Measurements from ENCODE around the gene TSPAN5. TPM values are rescaled to one million over a fixed set of nuclear protein-coding genes. Genes with fewer than 3 reads are reported as not detected.

TSPAN5 gene
- total and polyA plus RNA-seq, 2 of the 4 experiments (the other 2 are of a cell fraction): 64.8 to 79.6 TPM

GRCh38 chr4:98467627-98468072 is 190.8 kb downstream of the TSPAN5 start:
- ATAC-seq (ENCODE audit: low read depth) (peak; percentile 88), DNase-seq (peak; percentile 95)
- Histone ChIP-seq H3K14ac (replicated peaks; ENCODE audit: low read depth, low read length) (peak overlapping the region; percentile 57), H2AK9ac (replicated peaks; ENCODE audit: low read depth, low read length, poor library complexity) (peak overlapping the region; percentile 53), H3K4ac (ENCODE audit: low read depth, low read length) (peak overlapping the region; percentile 58), H3K18ac (ENCODE audit: low read depth, low read length) (no peak overlapping the region), H3K36me3 (ENCODE audit: control insufficient read depth, insufficient read depth, low read length) (peaks cover 16% of the 10 kb centered on the region), H3K9me3 (ENCODE audit: control insufficient read depth, insufficient read depth, low read length) (no peaks in the 10 kb centered on the region), H4K20me1 (ENCODE audit: insufficient read depth, low read length) (no peaks in the 10 kb centered on the region), H2AK5ac (ENCODE audit: low read depth, low read length) (peak overlapping the region; percentile 68; the same call in 1 of the 2 replicates), H3K56ac (ENCODE audit: extremely low read depth, insufficient read depth, low read length) (no peak overlapping the region), H3K23ac (ENCODE audit: low read depth, low read length) (peak overlapping the region; percentile 32; the same call in 1 of the 2 replicates), H2BK15ac (ENCODE audit: low read depth, low read length) (peak overlapping the region; percentile 77; the same call in 1 of the 3 replicates), H3K27me3 (ENCODE audit: control insufficient read depth, insufficient read depth, low read length) (no peaks in the 10 kb centered on the region), H4K91ac (ENCODE audit: insufficient read depth, low read depth, low read length) (peak overlapping the region; percentile 39), H3K4me3 (ENCODE audit: insufficient read depth, low read depth, low read length) (peak overlapping the region; percentile 37; the same call in 1 of the 2 replicates), H4K5ac (ENCODE audit: low read depth, low read length) (no peak overlapping the region), H3K4me2 (ENCODE audit: low read depth, low read length) (peak overlapping the region; percentile 76), H3K27ac (ENCODE audit: insufficient read depth, low read length) (0 out of 2 replicates have a peak overlapping the region, but pooled peaks have one; percentile 4), H2AFZ (replicated peaks; ENCODE audit: low read length, poor library complexity) (peak overlapping the region; percentile 82), H2BK120ac (ENCODE audit: low read depth, low read length) (peak overlapping the region; percentile 56), H3K79me1 (ENCODE audit: low read depth in 1 of 2, low read length in 2 of 2) (peaks cover 0 to 9% of the 10 kb centered on the region in 2 experiments; a peak in 2 of 4 replicates), H3K9ac (ENCODE audit: low read depth, low read length) (0 out of 2 replicates have a peak overlapping the region, but pooled peaks have one; percentile 26), H4K8ac (ENCODE audit: low read depth in 2 of 2, low read length in 2 of 2) (peak overlapping the region in 1 of 2 experiments; percentile 33; a peak in 1 of 4 replicates), H3K4me1 (ENCODE audit: control insufficient read depth, insufficient read depth, low read length) (peaks cover 5% of the 10 kb centered on the region), H2BK5ac (ENCODE audit: low read depth, low read length, poor library complexity, severe bottlenecking) (peak overlapping the region; percentile 3), H3K9me1 (ENCODE audit: insufficient read depth, low read length) (peaks cover 6% of the 10 kb centered on the region; the same call in 1 of the 2 replicates), H2BK20ac (ENCODE audit: low read depth, low read length) (0 out of 2 replicates have a peak overlapping the region, but pooled peaks have one; percentile 47)
- dilution Hi-C loops (cut with HindIII; ENCODE audit: low sequenced_read_pairs, unreplicated experiment) (no loop called here), in situ Hi-C loops (cut with MboI; ENCODE audit: low sequenced_read_pairs) (loop anchor here (5.0 to 25.0 kb wide), 3 partner anchors 190 to 595 kb away; partner anchors contain the start of gene TSPAN5), intact Hi-C loops (cut with micrococcal nuclease) (loop anchor here (1.0 to 10.0 kb wide), 8 partner anchors 190 to 997 kb away; partner anchors contain the start of genes EIF4E and RAP1GDS1)
- ChIA-PET POLR2A (ENCODE audit: unreplicated experiment) (interaction anchor here (0.7 kb wide), 1 partner anchor 206 kb away, joined by 3 read pairs; the partner anchor contains the start of gene RAP1GDS1), CTCF (interaction anchor here (0.6 to 1.7 kb wide), 16 partner anchors 9 to 461 kb away, joined by 3 to 8 read pairs (median 4); partner anchors contain the start of genes EIF4E and RAP1GDS1)
- BruUV-seq (replicated peaks): no TSS peak
- WGBS, 2 experiments (ENCODE audit: extremely low coverage in 2 of 2, insufficient read length in 1 of 2): 3% methylated on average over 5 of the region's 20 CpGs; no CpG with 5 or more reads in 1 of the 2 experiments
- TF ChIP-seq MAZ (IDR thresholded peaks at IDR 0.05; ENCODE audit: borderline replicate concordance, low read depth, low read length): no peak
- no peak for TF ChIP-seq RCOR1 (IDR thresholded peaks at IDR 0.05; ENCODE audit: insufficient replicate concordance, low read length)
- peak; percentile 77 for TF ChIP-seq CEBPB (IDR thresholded peaks at IDR 0.05; ENCODE audit: low read depth, low read length)
- TF ChIP-seq USF2 (IDR thresholded peaks at IDR 0.05; ENCODE audit: low read depth, low read length): no peak
- TF ChIP-seq, protein P1, sequence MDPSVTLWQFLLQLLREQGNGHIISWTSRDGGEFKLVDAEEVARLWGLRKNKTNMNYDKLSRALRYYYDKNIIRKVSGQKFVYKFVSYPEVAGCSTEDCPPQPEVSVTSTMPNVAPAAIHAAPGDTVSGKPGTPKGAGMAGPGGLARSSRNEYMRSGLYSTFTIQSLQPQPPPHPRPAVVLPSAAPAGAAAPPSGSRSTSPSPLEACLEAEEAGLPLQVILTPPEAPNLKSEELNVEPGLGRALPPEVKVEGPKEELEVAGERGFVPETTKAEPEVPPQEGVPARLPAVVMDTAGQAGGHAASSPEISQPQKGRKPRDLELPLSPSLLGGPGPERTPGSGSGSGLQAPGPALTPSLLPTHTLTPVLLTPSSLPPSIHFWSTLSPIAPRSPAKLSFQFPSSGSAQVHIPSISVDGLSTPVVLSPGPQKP (IDR thresholded peaks at IDR 0.05; ENCODE audit: borderline replicate concordance, low read depth, low read length): no peak
- TF ChIP-seq CTCF (conservative IDR thresholded peaks at IDR 0.05; ENCODE audit: low read depth, low read length): peak; percentile 82
- TF ChIP-seq SMC3 (IDR thresholded peaks at IDR 0.05; ENCODE audit: low read depth, low read length): peak; percentile 86
- TF ChIP-seq MAFK (IDR thresholded peaks at IDR 0.05; ENCODE audit: low read depth, low read length): peak; percentile 79
- TF ChIP-seq CHD1 (IDR thresholded peaks at IDR 0.05; ENCODE audit: low read depth, low read length): no peak
- TF ChIP-seq MXI1 (IDR thresholded peaks at IDR 0.05; ENCODE audit: borderline replicate concordance, low read depth, low read length): peak; percentile 50; the same call in 1 of the 2 replicates
- peak; percentile 22; the same call in 1 of the 2 replicates for TF ChIP-seq BHLHE40 (IDR thresholded peaks at IDR 0.05; ENCODE audit: low read depth, low read length)
- TF ChIP-seq RAD21 (IDR thresholded peaks at IDR 0.05; ENCODE audit: low read length): peak; percentile 90
- no peak for TF ChIP-seq NFE2L2 (IDR thresholded peaks at IDR 0.05; ENCODE audit: low read depth, low read length)
- TF ChIP-seq POLR2A (IDR thresholded peaks at IDR 0.05; ENCODE audit: low read depth, low read length): peak; percentile 60; the same call in 1 of the 2 replicates

Measured in IMR-90 (cell line).